ENCODE measurements around the gene ITGAX. TPM values are rescaled to one million over a fixed set of nuclear protein-coding genes. Genes with fewer than 3 reads are reported as not detected.

ITGAX gene
- total and polyA plus RNA-seq, 2 experiments from 2014 or later, result not detected

DNA sequence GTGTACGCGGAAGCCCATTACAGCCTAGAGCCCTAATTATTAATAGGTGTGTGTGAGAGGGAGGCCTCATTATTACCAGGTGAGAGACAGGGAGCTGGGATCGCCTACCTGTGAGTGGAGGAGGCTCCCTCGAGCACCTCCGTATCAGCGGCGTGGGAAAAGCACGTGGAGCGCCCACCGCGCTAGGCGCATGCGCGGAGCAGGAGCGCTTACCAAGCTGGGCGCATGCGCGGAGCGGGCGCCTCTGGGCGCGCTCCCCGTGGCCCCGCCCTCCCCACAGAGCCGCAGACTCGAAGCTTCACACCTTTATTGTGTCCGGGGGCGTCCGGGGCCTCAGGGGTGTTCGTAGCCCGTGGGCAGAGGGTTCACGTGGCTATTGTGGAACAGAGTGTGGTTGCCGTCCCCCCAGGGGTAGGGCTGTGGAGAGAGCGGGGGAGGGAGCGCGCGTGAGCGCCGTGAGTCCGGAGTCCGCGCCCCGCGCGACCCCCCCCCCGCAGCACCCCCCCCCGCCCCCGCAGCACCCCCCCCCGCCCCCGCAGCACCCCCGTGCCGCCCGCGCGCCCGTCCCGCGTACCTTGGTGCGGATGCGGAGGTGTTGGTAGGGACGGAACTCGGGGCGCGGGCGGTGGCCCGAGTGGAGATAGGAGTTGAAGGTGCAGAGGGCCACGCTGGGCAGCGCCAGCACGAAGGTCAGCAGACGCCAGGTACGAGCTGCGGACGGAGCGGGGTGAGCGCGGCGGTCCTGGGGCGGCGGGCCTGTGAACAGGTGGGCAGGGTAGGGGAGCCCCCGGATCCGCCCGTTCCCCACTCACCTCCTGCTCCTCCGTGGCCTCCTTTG lies 72.7 kb downstream of the ITGAX start:
- Mint-ChIP-seq H3K27ac (no peak overlapping the region), H3K36me3 (ENCODE audit: low read depth) (peaks cover 4% of the 10 kb centered on the region; the same call in 1 of the 3 replicates), H3K27me3 (ENCODE audit: insufficient read depth, low read depth, poor library complexity) (peaks cover 26% of the 10 kb centered on the region), H3K4me3 (no peak overlapping the region), H3K4me1 (peaks cover 4% of the 10 kb centered on the region; the same call in 2 of the 3 replicates), H3K9me3 (peaks cover 13% of the 10 kb centered on the region; the same call in 2 of the 3 replicates)
- Histone ChIP-seq H3K27me3 (ENCODE audit: insufficient read depth) (peaks cover 46% of the 10 kb centered on the region), H2AFZ (peak overlapping the region; percentile 83; the same call in 1 of the 2 replicates), H3K4me2 (peak overlapping the region; percentile 66), H3F3A (replicated peaks; ENCODE audit: low read depth) (no peaks in the 10 kb centered on the region), H3K4me1 (ENCODE audit: insufficient read depth) (no peaks in the 10 kb centered on the region), H3K27ac (ENCODE audit: low read depth) (no peak overlapping the region), H3K36me3 (ENCODE audit: insufficient read depth) (no peaks in the 10 kb centered on the region), H3K4me3 (peak overlapping the region; percentile 46), H4K20me1 (replicated peaks; ENCODE audit: insufficient read depth) (0 out of 2 replicates have a peak, but pooled peaks cover 2% of the 10 kb centered on the region), H3K79me2 (replicated peaks; ENCODE audit: insufficient read depth) (no peaks in the 10 kb centered on the region), H3K9me2 (ENCODE audit: insufficient read depth) (no peaks in the 10 kb centered on the region)
- TF ChIP-seq, protein P1, sequence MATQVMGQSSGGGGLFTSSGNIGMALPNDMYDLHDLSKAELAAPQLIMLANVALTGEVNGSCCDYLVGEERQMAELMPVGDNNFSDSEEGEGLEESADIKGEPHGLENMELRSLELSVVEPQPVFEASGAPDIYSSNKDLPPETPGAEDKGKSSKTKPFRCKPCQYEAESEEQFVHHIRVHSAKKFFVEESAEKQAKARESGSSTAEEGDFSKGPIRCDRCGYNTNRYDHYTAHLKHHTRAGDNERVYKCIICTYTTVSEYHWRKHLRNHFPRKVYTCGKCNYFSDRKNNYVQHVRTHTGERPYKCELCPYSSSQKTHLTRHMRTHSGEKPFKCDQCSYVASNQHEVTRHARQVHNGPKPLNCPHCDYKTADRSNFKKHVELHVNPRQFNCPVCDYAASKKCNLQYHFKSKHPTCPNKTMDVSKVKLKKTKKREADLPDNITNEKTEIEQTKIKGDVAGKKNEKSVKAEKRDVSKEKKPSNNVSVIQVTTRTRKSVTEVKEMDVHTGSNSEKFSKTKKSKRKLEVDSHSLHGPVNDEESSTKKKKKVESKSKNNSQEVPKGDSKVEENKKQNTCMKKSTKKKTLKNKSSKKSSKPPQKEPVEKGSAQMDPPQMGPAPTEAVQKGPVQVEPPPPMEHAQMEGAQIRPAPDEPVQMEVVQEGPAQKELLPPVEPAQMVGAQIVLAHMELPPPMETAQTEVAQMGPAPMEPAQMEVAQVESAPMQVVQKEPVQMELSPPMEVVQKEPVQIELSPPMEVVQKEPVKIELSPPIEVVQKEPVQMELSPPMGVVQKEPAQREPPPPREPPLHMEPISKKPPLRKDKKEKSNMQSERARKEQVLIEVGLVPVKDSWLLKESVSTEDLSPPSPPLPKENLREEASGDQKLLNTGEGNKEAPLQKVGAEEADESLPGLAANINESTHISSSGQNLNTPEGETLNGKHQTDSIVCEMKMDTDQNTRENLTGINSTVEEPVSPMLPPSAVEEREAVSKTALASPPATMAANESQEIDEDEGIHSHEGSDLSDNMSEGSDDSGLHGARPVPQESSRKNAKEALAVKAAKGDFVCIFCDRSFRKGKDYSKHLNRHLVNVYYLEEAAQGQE (IDR thresholded peaks at IDR 0.05; ENCODE audit: unreplicated experiment), result no peak
- TF ChIP-seq POLR2AphosphoS5 (IDR thresholded peaks at IDR 0.05; ENCODE audit: low read depth), result no peak
- TF ChIP-seq CTCF (conservative IDR thresholded peaks at IDR 0.05; ENCODE audit: low read depth in 2 of 2), result no peak
- TF ChIP-seq, protein P2, sequence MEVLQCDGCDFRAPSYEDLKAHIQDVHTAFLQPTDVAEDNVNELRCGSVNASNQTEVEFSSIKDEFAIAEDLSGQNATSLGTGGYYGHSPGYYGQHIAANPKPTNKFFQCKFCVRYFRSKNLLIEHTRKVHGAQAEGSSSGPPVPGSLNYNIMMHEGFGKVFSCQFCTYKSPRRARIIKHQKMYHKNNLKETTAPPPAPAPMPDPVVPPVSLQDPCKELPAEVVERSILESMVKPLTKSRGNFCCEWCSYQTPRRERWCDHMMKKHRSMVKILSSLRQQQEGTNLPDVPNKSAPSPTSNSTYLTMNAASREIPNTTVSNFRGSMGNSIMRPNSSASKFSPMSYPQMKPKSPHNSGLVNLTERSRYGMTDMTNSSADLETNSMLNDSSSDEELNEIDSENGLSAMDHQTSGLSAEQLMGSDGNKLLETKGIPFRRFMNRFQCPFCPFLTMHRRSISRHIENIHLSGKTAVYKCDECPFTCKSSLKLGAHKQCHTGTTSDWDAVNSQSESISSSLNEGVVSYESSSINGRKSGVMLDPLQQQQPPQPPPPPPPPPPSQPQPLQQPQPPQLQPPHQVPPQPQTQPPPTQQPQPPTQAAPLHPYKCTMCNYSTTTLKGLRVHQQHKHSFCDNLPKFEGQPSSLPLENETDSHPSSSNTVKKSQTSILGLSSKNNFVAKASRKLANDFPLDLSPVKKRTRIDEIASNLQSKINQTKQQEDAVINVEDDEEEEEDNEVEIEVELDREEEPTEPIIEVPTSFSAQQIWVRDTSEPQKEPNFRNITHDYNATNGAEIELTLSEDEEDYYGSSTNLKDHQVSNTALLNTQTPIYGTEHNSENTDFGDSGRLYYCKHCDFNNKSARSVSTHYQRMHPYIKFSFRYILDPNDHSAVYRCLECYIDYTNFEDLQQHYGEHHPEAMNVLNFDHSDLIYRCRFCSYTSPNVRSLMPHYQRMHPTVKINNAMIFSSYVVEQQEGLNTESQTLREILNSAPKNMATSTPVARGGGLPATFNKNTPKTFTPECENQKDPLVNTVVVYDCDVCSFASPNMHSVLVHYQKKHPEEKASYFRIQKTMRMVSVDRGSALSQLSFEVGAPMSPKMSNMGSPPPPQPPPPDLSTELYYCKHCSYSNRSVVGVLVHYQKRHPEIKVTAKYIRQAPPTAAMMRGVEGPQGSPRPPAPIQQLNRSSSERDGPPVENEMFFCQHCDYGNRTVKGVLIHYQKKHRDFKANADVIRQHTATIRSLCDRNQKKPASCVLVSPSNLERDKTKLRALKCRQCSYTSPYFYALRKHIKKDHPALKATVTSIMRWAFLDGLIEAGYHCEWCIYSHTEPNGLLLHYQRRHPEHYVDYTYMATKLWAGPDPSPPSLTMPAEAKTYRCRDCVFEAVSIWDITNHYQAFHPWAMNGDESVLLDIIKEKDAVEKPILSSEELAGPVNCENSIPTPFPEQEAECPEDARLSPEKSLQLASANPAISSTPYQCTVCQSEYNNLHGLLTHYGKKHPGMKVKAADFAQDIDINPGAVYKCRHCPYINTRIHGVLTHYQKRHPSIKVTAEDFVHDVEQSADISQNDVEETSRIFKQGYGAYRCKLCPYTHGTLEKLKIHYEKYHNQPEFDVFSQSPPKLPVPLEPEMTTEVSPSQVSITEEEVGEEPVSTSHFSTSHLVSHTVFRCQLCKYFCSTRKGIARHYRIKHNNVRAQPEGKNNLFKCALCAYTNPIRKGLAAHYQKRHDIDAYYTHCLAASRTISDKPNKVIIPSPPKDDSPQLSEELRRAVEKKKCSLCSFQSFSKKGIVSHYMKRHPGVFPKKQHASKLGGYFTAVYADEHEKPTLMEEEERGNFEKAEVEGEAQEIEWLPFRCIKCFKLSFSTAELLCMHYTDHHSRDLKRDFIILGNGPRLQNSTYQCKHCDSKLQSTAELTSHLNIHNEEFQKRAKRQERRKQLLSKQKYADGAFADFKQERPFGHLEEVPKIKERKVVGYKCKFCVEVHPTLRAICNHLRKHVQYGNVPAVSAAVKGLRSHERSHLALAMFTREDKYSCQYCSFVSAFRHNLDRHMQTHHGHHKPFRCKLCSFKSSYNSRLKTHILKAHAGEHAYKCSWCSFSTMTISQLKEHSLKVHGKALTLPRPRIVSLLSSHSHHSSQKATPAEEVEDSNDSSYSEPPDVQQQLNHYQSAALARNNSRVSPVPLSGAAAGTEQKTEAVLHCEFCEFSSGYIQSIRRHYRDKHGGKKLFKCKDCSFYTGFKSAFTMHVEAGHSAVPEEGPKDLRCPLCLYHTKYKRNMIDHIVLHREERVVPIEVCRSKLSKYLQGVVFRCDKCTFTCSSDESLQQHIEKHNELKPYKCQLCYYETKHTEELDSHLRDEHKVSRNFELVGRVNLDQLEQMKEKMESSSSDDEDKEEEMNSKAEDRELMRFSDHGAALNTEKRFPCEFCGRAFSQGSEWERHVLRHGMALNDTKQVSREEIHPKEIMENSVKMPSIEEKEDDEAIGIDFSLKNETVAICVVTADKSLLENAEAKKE (CRISPR knock-in tag; IDR thresholded peaks at IDR 0.05), result no peak
- TF ChIP-seq CREB1 (CRISPR knock-in tag; IDR thresholded peaks at IDR 0.05; ENCODE audit: low read depth), result no peak
- no peak for TF ChIP-seq ETS1 (IDR thresholded peaks at IDR 0.05)
- no peak for TF ChIP-seq EZH2phosphoT487 (IDR thresholded peaks at IDR 0.05; ENCODE audit: unreplicated experiment)
- ATAC-seq (peak; percentile 44), DNase-seq (ENCODE audit: low spot score) (peak; percentile 55)

Data from GM23338 (cell line).